Activated B cell treated with CpG ODN at 0.5 μM for 24 hours (primary cell): ENCODE results near the gene RAB11FIP3. TPM values are rescaled to one million over a fixed set of nuclear protein-coding genes. Genes with fewer than 3 reads are reported as not detected.
"Not testable (repeated sequence)": the region's sequence is repeated elsewhere in the genome, so short reads cannot be mapped to it uniquely, and the experiment has no call there.

ENCODE experiments used
- ATAC-seq: fragments of 200-7000 bp; cut with Tn5 transposase; one replicate; pipeline ENCODE4 v1.10.0; 2021; ENCODE audit warnings: low read depth, mild to moderate bottlenecking, moderate library complexity
- CTCF ChIA-PET: fragments of 350-600 bp; sonication (Branson Sonifier 250); formaldehyde crosslinking; loops from one replicate; lab custom pipeline; 2021; ENCODE audit warnings: antibody characterized with exemption; lab: Charles Lee
- POLR2A ChIA-PET: fragments of 350-600 bp; sonication (Branson Sonifier 250); formaldehyde crosslinking; loops from one replicate; lab custom pipeline; 2021; ENCODE audit warnings: antibody characterized with exemption; lab: Charles Lee
- DNase-seq: peaks from one replicate; pipeline ENCODE4 v3.0.0; 2022
- H3K27ac Mint-ChIP-seq: one replicate; pipeline ENCODE4 v1.8.0; 2020; ENCODE audit warnings: mixed read lengths
- H3K27me3 Mint-ChIP-seq: one replicate; pipeline ENCODE4 v1.8.0; 2021; ENCODE audit warnings: mixed read lengths
- H3K36me3 Mint-ChIP-seq: one replicate; pipeline ENCODE4 v1.8.0; 2021; ENCODE audit warnings: low read depth, mixed read lengths
- H3K4me1 Mint-ChIP-seq: one replicate; pipeline ENCODE4 v1.8.0; 2021; ENCODE audit warnings: mixed read lengths
- H3K4me3 Mint-ChIP-seq: one replicate; pipeline ENCODE4 v1.8.0; 2020; ENCODE audit warnings: mild to moderate bottlenecking, mixed read lengths
- H3K9me3 Mint-ChIP-seq: one replicate; pipeline ENCODE4 v1.8.0; 2020; ENCODE audit warnings: mixed read lengths
- CTCF ChIP-seq: fragments of 200-600 bp; IDR thresholded peaks from one replicate; pipeline ENCODE4 v1.8.0; 2022; ENCODE audit warnings: antibody characterized with exemption, mild to moderate bottlenecking
- intact Hi-C: fragments of 100-400 bp; cut with micrococcal nuclease; formaldehyde crosslinking; loops from one replicate; pipeline ENCODE4 v1.15.1; 2024
- total RNA-seq: library from RNA; stranded (reverse); gene quantifications from 2 replicates; pipeline ENCODE4 v1.2.3, GENCODE V29; 2022

RAB11FIP3 gene
- total RNA-seq, 1 donor from 2014 or later, result 35.4 TPM

- H3K4me3 Mint-ChIP-seq, result no peak overlapping the region
- no peaks in the 10 kb centered on the region for H3K27me3 Mint-ChIP-seq
- TF ChIP-seq CTCF, result no peak
- POLR2A ChIA-PET, result no interaction called here
- intact Hi-C loops, result no loop called here
- peaks cover 9% of the 10 kb centered on the region for H3K36me3 Mint-ChIP-seq
- ATAC-seq, result no peak
- H3K27ac Mint-ChIP-seq, result no peak overlapping the region
- no peaks in the 10 kb centered on the region for H3K4me1 Mint-ChIP-seq
- DNase-seq, result no peak
- CTCF ChIA-PET, result no interaction called here
- H3K9me3 Mint-ChIP-seq, result no peaks in the 10 kb centered on the region
Measured at GRCh38 chr16:502179-502943, 76.9 kb downstream of the RAB11FIP3 start.

GRCh38 chr16:503150-504071, 78.0 kb downstream of the RAB11FIP3 start:
- Mint-ChIP-seq H3K9me3 (no peaks in the 10 kb centered on the region), H3K4me1 (no peaks in the 10 kb centered on the region), H3K27ac (no peak overlapping the region), H3K36me3 (peaks cover 5% of the 10 kb centered on the region), H3K27me3 (no peaks in the 10 kb centered on the region), H3K4me3 (no peak overlapping the region)
- ChIA-PET CTCF (no interaction called here), POLR2A (no interaction called here)
- intact Hi-C loops, result no loop called here
- TF ChIP-seq CTCF, result no peak
- DNase-seq (no peak), ATAC-seq (no peak)

GRCh38 chr16:505479-506245, 80.2 kb downstream of the RAB11FIP3 start:
- DNase-seq (no peak), ATAC-seq (no peak)
- Mint-ChIP-seq H3K4me3 (no peak overlapping the region), H3K4me1 (no peaks in the 10 kb centered on the region), H3K27me3 (no peaks in the 10 kb centered on the region), H3K9me3 (no peaks in the 10 kb centered on the region), H3K36me3 (peaks cover 3% of the 10 kb centered on the region), H3K27ac (no peak overlapping the region)
- POLR2A ChIA-PET, result no interaction called here
- intact Hi-C loops, result no loop called here
- CTCF ChIA-PET, result no interaction called here
- TF ChIP-seq CTCF, result no peak

GRCh38 chr16:506246-506546, 80.7 kb downstream of the RAB11FIP3 start:
- Mint-ChIP-seq H3K9me3 (no peaks in the 10 kb centered on the region), H3K36me3 (peaks cover 3% of the 10 kb centered on the region), H3K4me1 (no peaks in the 10 kb centered on the region), H3K4me3 (no peak overlapping the region), H3K27me3 (no peaks in the 10 kb centered on the region), H3K27ac (no peak overlapping the region)
- CTCF ChIA-PET, result no interaction called here
- DNase-seq (no peak), ATAC-seq (no peak)
- POLR2A ChIA-PET, result no interaction called here
- no peak for TF ChIP-seq CTCF
- intact Hi-C loops, result no loop called here

GRCh38 chr16:507527-507926, 82.1 kb downstream of the RAB11FIP3 start:
- H3K27me3 Mint-ChIP-seq, H3K4me3 Mint-ChIP-seq, CTCF ChIA-PET, intact Hi-C loops, H3K36me3 Mint-ChIP-seq, DNase-seq, POLR2A ChIA-PET, H3K4me1 Mint-ChIP-seq, H3K27ac Mint-ChIP-seq, H3K9me3 Mint-ChIP-seq, ATAC-seq: not testable (repeated sequence)
